ENCODE results near the gene TBC1D24.
A peak's percentile ranks its signal among the peaks of the same experiment; 100 is the strongest.

The TBC1D24 gene

DNA sequence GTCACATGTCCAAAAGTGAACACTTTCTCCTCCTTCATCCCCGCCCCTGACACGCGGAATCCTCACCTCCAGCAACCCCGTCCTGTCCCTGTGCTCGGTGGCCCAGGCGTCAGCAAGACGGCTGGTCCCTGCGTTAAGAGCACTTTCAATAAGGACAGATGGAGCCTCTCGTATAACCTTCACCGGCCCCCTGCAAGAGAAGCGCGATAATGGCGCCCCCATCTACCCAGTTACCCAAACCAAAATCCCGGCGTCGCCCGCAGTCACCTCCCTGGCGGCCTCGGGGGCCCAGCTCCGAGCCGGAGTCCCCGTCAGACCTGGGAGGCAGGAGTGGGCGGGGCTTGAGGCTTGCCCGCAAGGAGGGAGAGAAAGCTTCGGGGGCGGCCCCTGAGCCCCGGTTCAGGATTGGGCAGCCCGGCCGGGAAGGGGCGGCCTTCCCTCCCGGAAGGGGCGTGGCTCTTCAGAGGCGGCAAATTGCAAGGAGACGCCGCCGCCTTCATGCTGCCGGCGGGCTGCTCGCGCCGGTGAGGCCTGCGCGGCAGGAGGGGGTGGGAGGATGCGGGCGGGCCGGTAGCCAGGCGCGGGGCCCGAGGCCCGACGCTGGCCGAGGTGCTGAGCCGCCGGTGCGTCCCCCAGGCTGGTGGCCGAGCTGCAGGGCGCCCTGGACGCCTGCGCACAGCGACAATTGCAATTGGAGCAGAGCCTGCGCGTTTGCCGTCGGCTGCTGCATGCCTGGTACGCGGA, 15.1 kb upstream of the TBC1D24 start, which contains the start of gene TEDC2:
Gene TEDC2 (plus strand): TSS at position 463 of the 744 bp plus-strand sequence. CDS start 36 bp downstream, at position 499.
- H3K4me1 ChIP-seq (ENCODE audit: insufficient read depth, low read length) = peaks cover 43% of the 10 kb centered on the region
- no peaks in the 10 kb centered on the region for H3K9me3 ChIP-seq (ENCODE audit: insufficient read depth, low read length, severe bottlenecking)
- H3K9ac ChIP-seq (ENCODE audit: low read depth, low read length) = peak within 1 kb of the TSS; percentile 90
- H3K4me3 ChIP-seq (ENCODE audit: low read depth in 1 of 2, low read length in 2 of 2) = peak within 1 kb of the TSS; percentile 79 to 86; a peak in 3 of 4 replicates
- H3K27me3 ChIP-seq (ENCODE audit: insufficient read depth, low read length, poor library complexity) = no peaks in the 10 kb centered on the region
- DNase-seq = peak; percentile 98
- peak within 1 kb of the TSS; percentile 100 for H3K4me2 ChIP-seq (ENCODE audit: insufficient read depth, low read length)
- peak; percentile 92 for ATAC-seq (ENCODE audit: insufficient read depth, low read depth)
- TF ChIP-seq, protein P1, sequence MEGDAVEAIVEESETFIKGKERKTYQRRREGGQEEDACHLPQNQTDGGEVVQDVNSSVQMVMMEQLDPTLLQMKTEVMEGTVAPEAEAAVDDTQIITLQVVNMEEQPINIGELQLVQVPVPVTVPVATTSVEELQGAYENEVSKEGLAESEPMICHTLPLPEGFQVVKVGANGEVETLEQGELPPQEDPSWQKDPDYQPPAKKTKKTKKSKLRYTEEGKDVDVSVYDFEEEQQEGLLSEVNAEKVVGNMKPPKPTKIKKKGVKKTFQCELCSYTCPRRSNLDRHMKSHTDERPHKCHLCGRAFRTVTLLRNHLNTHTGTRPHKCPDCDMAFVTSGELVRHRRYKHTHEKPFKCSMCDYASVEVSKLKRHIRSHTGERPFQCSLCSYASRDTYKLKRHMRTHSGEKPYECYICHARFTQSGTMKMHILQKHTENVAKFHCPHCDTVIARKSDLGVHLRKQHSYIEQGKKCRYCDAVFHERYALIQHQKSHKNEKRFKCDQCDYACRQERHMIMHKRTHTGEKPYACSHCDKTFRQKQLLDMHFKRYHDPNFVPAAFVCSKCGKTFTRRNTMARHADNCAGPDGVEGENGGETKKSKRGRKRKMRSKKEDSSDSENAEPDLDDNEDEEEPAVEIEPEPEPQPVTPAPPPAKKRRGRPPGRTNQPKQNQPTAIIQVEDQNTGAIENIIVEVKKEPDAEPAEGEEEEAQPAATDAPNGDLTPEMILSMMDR (IDR thresholded peaks at IDR 0.05; ENCODE audit: borderline replicate concordance, extremely low read depth, low read length, poor library complexity, severe bottlenecking) = no peak
- no peak for TF ChIP-seq EZH2 (IDR thresholded peaks at IDR 0.05; ENCODE audit: borderline replicate concordance, low read depth, low read length, severe bottlenecking)
- H2AFZ ChIP-seq (ENCODE audit: low read depth, low read length) = peak within 1 kb of the TSS; percentile 84
- H3K27ac ChIP-seq (ENCODE audit: low read length) = peak within 1 kb of the TSS; percentile 77
- H4K20me1 ChIP-seq (ENCODE audit: insufficient read depth, low read length) = peaks cover 38% of the 10 kb centered on the region; the same call in 1 of the 2 replicates
- H3K36me3 ChIP-seq (ENCODE audit: insufficient read depth, low read length) = peaks cover 62% of the 10 kb centered on the region
- peaks cover 25% of the 10 kb centered on the region for H3K79me2 ChIP-seq (ENCODE audit: insufficient read depth, low read length)

DNA sequence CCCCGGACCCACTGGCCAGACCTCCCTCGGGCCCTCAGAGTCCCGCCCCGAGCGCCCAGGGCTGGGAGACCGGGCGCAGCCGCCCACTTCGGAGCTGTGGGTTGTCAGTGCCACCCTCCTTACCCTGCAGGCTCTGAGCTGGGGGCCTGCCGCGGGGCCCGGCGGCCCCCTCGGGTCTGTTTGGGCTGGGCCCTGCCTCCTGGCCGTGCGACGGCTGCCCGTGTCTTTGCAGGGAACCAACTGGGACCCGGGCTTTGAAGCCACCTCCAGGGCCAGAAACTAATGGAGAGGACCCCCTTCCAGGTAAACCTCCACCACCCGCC, 14.6 kb upstream of the TBC1D24 start:
- peaks cover 25% of the 10 kb centered on the region for H3K79me2 ChIP-seq (ENCODE audit: insufficient read depth, low read length)
- peak overlapping the region; percentile 100 for H3K4me2 ChIP-seq (ENCODE audit: insufficient read depth, low read length)
- peak overlapping the region; percentile 78 for H2AFZ ChIP-seq (ENCODE audit: low read depth, low read length)
- H3K4me1 ChIP-seq (ENCODE audit: insufficient read depth, low read length) = peaks cover 43% of the 10 kb centered on the region
- ATAC-seq (ENCODE audit: insufficient read depth, low read depth) (no peak), DNase-seq (no peak)
- H3K27ac ChIP-seq (ENCODE audit: low read length) = peak overlapping the region; percentile 76
- H3K36me3 ChIP-seq (ENCODE audit: insufficient read depth, low read length) = peaks cover 57% of the 10 kb centered on the region
- no peak for TF ChIP-seq EZH2 (IDR thresholded peaks at IDR 0.05; ENCODE audit: borderline replicate concordance, low read depth, low read length, severe bottlenecking)
- TF ChIP-seq, protein P1 (IDR thresholded peaks at IDR 0.05; ENCODE audit: borderline replicate concordance, extremely low read depth, low read length, poor library complexity, severe bottlenecking) = no peak
- no peaks in the 10 kb centered on the region for H3K9me3 ChIP-seq (ENCODE audit: insufficient read depth, low read length, severe bottlenecking)
- peaks cover 38% of the 10 kb centered on the region; the same call in 1 of the 2 replicates for H4K20me1 ChIP-seq (ENCODE audit: insufficient read depth, low read length)
- peak overlapping the region; percentile 90 for H3K9ac ChIP-seq (ENCODE audit: low read depth, low read length)
- H3K27me3 ChIP-seq (ENCODE audit: insufficient read depth, low read length, poor library complexity) = no peaks in the 10 kb centered on the region
- H3K4me3 ChIP-seq (ENCODE audit: low read depth in 1 of 2, low read length in 2 of 2) = peak overlapping the region; percentile 79 to 86; a peak in 3 of 4 replicates

DNA sequence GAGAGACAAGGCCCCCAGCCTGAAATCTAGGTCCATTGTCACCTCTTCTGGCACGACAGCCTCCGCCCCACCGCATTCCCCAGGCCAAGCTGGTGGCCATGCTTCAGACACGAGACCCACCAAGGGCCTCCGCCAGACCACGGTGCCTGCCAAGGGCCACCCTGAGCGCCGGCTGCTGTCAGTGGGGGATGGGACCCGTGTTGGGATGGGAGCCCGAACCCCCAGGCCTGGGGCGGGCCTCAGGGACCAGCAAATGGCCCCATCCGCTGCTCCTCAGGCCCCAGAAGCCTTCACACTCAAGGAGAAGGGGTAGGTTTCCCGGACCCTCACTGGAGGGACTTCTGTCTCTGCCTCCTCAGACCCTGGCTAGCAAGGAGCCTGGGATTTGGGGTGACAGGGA, 14.0 kb upstream of the TBC1D24 start:
- Histone ChIP-seq H2AFZ (ENCODE audit: low read depth, low read length) (no peak overlapping the region), H3K4me2 (ENCODE audit: insufficient read depth, low read length) (peak overlapping the region; percentile 100), H3K79me2 (ENCODE audit: insufficient read depth, low read length) (peaks cover 25% of the 10 kb centered on the region), H3K4me1 (ENCODE audit: insufficient read depth, low read length) (peaks cover 43% of the 10 kb centered on the region), H3K27ac (ENCODE audit: low read length) (peak overlapping the region; percentile 76), H3K4me3 (ENCODE audit: low read depth in 1 of 2, low read length in 2 of 2) (peak overlapping the region; percentile 79 to 86; a peak in 3 of 4 replicates), H4K20me1 (ENCODE audit: insufficient read depth, low read length) (peaks cover 43% of the 10 kb centered on the region; the same call in 1 of the 2 replicates), H3K27me3 (ENCODE audit: insufficient read depth, low read length, poor library complexity) (no peaks in the 10 kb centered on the region), H3K9me3 (ENCODE audit: insufficient read depth, low read length, severe bottlenecking) (no peaks in the 10 kb centered on the region), H3K36me3 (ENCODE audit: insufficient read depth, low read length) (peaks cover 51% of the 10 kb centered on the region), H3K9ac (ENCODE audit: low read depth, low read length) (peak overlapping the region; percentile 90)
- no peak for TF ChIP-seq EZH2 (IDR thresholded peaks at IDR 0.05; ENCODE audit: borderline replicate concordance, low read depth, low read length, severe bottlenecking)
- TF ChIP-seq, protein P1 (IDR thresholded peaks at IDR 0.05; ENCODE audit: borderline replicate concordance, extremely low read depth, low read length, poor library complexity, severe bottlenecking) = no peak
- DNase-seq = no peak
- no peak for ATAC-seq (ENCODE audit: insufficient read depth, low read depth)

All from DND-41 (cell line).